H9 (cell line): Measurements from ENCODE around the gene R3HCC1L. TPM values are rescaled to one million over a fixed set of nuclear protein-coding genes. Genes with fewer than 3 reads are reported as not detected.

Experiments
- DNase-seq: peaks from one replicate; pipeline ENCODE4 v3.0.0-alpha.2; 2017
- H2AFZ ChIP-seq: one replicate; pipeline ENCODE4 v1.6.1; 2013; ENCODE audit warnings: mild to moderate bottlenecking, low read length, control low read depth, moderate library complexity
- H2AK5ac ChIP-seq: 2 replicates; pipeline ENCODE4 v1.6.1; 2013; ENCODE audit warnings: low read length, control low read depth, mixed read lengths; ENCODE audit not compliant: insufficient read length
- H2BK120ac ChIP-seq: one replicate; pipeline ENCODE4 v1.6.1; 2013; ENCODE audit warnings: low read depth, mild to moderate bottlenecking, low read length, control low read depth, inconsistent platforms; ENCODE audit not compliant: poor library complexity, severe bottlenecking
- H2BK12ac ChIP-seq: 2 replicates; pipeline ENCODE4 v1.6.1; 2013; ENCODE audit warnings: low read length, control low read depth, mixed read lengths, low read depth; ENCODE audit not compliant: insufficient read length
- H2BK15ac ChIP-seq: 2 replicates; pipeline ENCODE4 v1.6.1; 2013; ENCODE audit warnings: low read depth, low read length, control low read depth
- H2BK20ac ChIP-seq: one replicate; pipeline ENCODE4 v1.6.1; 2013; ENCODE audit warnings: low read depth, mild to moderate bottlenecking, low read length, control low read depth, inconsistent platforms; ENCODE audit not compliant: poor library complexity, severe bottlenecking
- H2BK5ac ChIP-seq: 2 replicates; pipeline ENCODE4 v1.6.1; 2013; ENCODE audit warnings: low read length, control low read depth, mixed read lengths; ENCODE audit not compliant: insufficient read length
- H3K14ac ChIP-seq: 2 replicates; pipeline ENCODE4 v1.6.1; 2013; ENCODE audit warnings: low read length, control low read depth; ENCODE audit not compliant: insufficient read depth
- H3K18ac ChIP-seq: 2 replicates; pipeline ENCODE4 v1.6.1; 2013; ENCODE audit warnings: low read depth, mild to moderate bottlenecking, mixed read lengths, low read length, control low read depth; ENCODE audit not compliant: insufficient read length
- H3K23ac ChIP-seq: 2 replicates; pipeline ENCODE4 v1.6.1; 2013; ENCODE audit warnings: low read length, control low read depth, mixed read lengths, low read depth; ENCODE audit not compliant: insufficient read length
- H3K23me2 ChIP-seq: 2 replicates; pipeline ENCODE4 v1.6.1; 2013; ENCODE audit warnings: low read depth, mild to moderate bottlenecking, mixed read lengths, low read length, control low read depth; ENCODE audit not compliant: insufficient read length, poor library complexity, severe bottlenecking
- H3K27ac ChIP-seq: 2 replicates; pipeline ENCODE4 v1.5.1; 2013; ENCODE audit warnings: low read length, control low read depth, mixed read lengths, low read depth; ENCODE audit not compliant: insufficient read length
- H3K27me3 ChIP-seq: 2 replicates; pipeline ENCODE4 v1.6.1; 2013; ENCODE audit warnings: low read length, control low read depth, inconsistent platforms; ENCODE audit not compliant: insufficient read depth
- H3K4ac ChIP-seq: 2 replicates; pipeline ENCODE4 v1.6.1; 2013; ENCODE audit warnings: low read depth, mild to moderate bottlenecking, control low read depth, inconsistent platforms, low read length, moderate library complexity
- H3K4me1 ChIP-seq: 2 replicates; pipeline ENCODE4 v1.6.1; 2013; ENCODE audit warnings: low read length, control low read depth, inconsistent platforms; ENCODE audit not compliant: insufficient read depth
- H3K4me2 ChIP-seq: 2 replicates; pipeline ENCODE4 v1.6.1; 2013; ENCODE audit warnings: low read length, control low read depth, mixed read lengths; ENCODE audit not compliant: insufficient read length, insufficient read depth
- H3K56ac ChIP-seq: 2 replicates; pipeline ENCODE4 v1.6.1; 2013; ENCODE audit warnings: low read depth, mild to moderate bottlenecking, mixed read lengths, low read length, control low read depth; ENCODE audit not compliant: insufficient read length
- H3K79me1 ChIP-seq: 2 replicates; pipeline ENCODE4 v1.6.1; 2013; ENCODE audit warnings: low read depth, mild to moderate bottlenecking, moderate library complexity, low read length, control low read depth, inconsistent platforms; ENCODE audit not compliant: insufficient read depth, poor library complexity, severe bottlenecking
- H3K79me2 ChIP-seq: 2 replicates; pipeline ENCODE4 v1.6.1; 2013; ENCODE audit warnings: low read length, control low read depth, inconsistent platforms; ENCODE audit not compliant: insufficient read depth
- H3K9ac ChIP-seq: 2 replicates; pipeline ENCODE4 v1.6.1; 2013; ENCODE audit warnings: low read length, control low read depth, mixed read lengths; ENCODE audit not compliant: insufficient read length; ENCODE audit errors: extremely low read depth
- H3K9me3 ChIP-seq: one replicate; pipeline ENCODE4 v1.6.1; 2013; ENCODE audit warnings: low read depth, low read length, inconsistent platforms; ENCODE audit not compliant: control insufficient read depth
- H3T11ph ChIP-seq: one replicate; pipeline ENCODE4 v1.6.1; 2013; ENCODE audit warnings: mild to moderate bottlenecking, low read length, control low read depth, inconsistent platforms
- H4K20me1 ChIP-seq: one replicate; pipeline ENCODE4 v1.6.1; 2013; ENCODE audit not compliant: control insufficient read depth, insufficient read length, insufficient read depth
- H4K5ac ChIP-seq: 2 replicates; pipeline ENCODE4 v1.6.1; 2013; ENCODE audit warnings: low read depth, mild to moderate bottlenecking, mixed read lengths, low read length, control low read depth; ENCODE audit not compliant: insufficient read length
- H4K8ac ChIP-seq: replicated peaks from 2 replicates; pipeline ENCODE4 v1.6.1; 2013; ENCODE audit warnings: low read length, control low read depth, mixed read lengths, low read depth; ENCODE audit not compliant: insufficient read length
- H4K91ac ChIP-seq: 2 replicates; pipeline ENCODE4 v1.6.1; 2013; ENCODE audit warnings: low read depth, mild to moderate bottlenecking, moderate library complexity, mixed read lengths, low read length, control low read depth; ENCODE audit not compliant: insufficient read length
- H3K27ac Mint-ChIP-seq, 3 experiments: 2 replicates in 2 of 3; 3 replicates in 1 of 3; pipeline ENCODE4 v1.8.0; 2020 to 2021; ENCODE audit warnings: mixed read lengths in 3 of 3, mild to moderate bottlenecking in 1 of 3, moderate library complexity in 1 of 3
- H3K27me3 Mint-ChIP-seq: 2 replicates; pipeline ENCODE4 v1.8.0; 2021; ENCODE audit warnings: low read depth, mild to moderate bottlenecking, moderate library complexity, mixed read lengths
- H3K36me3 Mint-ChIP-seq, 3 experiments: 2 replicates in 2 of 3; 3 replicates in 1 of 3; pipeline ENCODE4 v1.8.0; 2020 to 2021; ENCODE audit warnings: low read depth in 3 of 3, mixed read lengths in 3 of 3; ENCODE audit not compliant: insufficient read depth in 1 of 3
- H3K4me1 Mint-ChIP-seq, 2 experiments: 2 replicates each; pipeline ENCODE4 v1.8.0; 2020; ENCODE audit warnings: mixed read lengths in 2 of 2
- H3K4me3 Mint-ChIP-seq, 2 experiments: 2 replicates in 1 of 2; 3 replicates in 1 of 2; pipeline ENCODE4 v1.8.0; 2020 to 2021; ENCODE audit warnings: mild to moderate bottlenecking in 2 of 2, mixed read lengths in 2 of 2, moderate library complexity in 1 of 2
- H3K9me3 Mint-ChIP-seq, 2 experiments: 2 replicates in 1 of 2; 3 replicates in 1 of 2; pipeline ENCODE4 v1.8.0; 2020; ENCODE audit warnings: mild to moderate bottlenecking in 2 of 2, mixed read lengths in 2 of 2, moderate library complexity in 1 of 2
- CTCF ChIP-seq: fragments of 200-600 bp; sonication (generic); conservative IDR thresholded peaks from 3 replicates; pipeline ENCODE4 v1.8.0; 2021; ENCODE audit warnings: antibody characterized with exemption, mild to moderate bottlenecking
- WGBS: extraction: QIAGEN DNeasy Blood & Tissue Kit; methylation state at CpG from one replicate; pipeline ENCODE4 v1.1.7; 2013; ENCODE audit warnings: missing lambda C conversion rate, low lambda C conversion rate, mixed read lengths; ENCODE audit not compliant: insufficient read length; ENCODE audit errors: extremely low coverage; 5-methylcytosine and 5-hydroxymethylcytosine counted together
- total RNA-seq: library from RNA; stranded (reverse); gene quantifications from 2 replicates; pipeline ENCODE4 v1.2.1, GENCODE V29; 2021

Gene R3HCC1L
- total RNA-seq, 1 experiment from 2014 or later: 18.5 TPM

DNA sequence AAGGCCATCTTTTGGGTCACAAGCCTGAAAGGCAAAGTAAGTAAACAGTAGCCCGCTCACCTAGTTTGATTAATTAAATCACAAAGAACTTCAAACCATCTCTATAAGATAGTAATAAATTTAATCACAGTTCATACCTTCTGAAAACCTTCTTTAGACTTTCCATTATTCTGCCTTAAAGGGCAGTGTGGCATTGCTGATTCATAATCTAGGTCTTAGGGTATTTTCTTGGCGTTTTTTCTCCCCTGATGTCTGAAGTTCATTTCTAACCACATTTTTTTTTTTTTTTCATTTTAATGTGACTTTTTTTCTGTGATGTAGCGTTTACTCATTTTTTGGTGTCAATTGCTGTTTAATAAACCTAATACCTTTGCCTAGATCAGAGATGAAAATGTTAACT, 106.1 kb downstream of the R3HCC1L start:
- Histone ChIP-seq H3K56ac (no peak overlapping the region), H4K8ac (no peak overlapping the region), H3K79me1 (no peaks in the 10 kb centered on the region), H2BK15ac (no peak overlapping the region), H2BK20ac (no peak overlapping the region), H3K23ac (no peak overlapping the region), H3K79me2 (no peaks in the 10 kb centered on the region), H3K9ac (no peak overlapping the region), H3K14ac (no peak overlapping the region), H4K20me1 (no peaks in the 10 kb centered on the region), H3K9me3 (no peaks in the 10 kb centered on the region), H3K27ac (no peak overlapping the region), H2BK120ac (no peak overlapping the region), H3K18ac (no peak overlapping the region), H3K23me2 (no peaks in the 10 kb centered on the region), H4K5ac (no peak overlapping the region), H3K27me3 (no peaks in the 10 kb centered on the region), H3K4ac (no peak overlapping the region), H3K4me1 (no peaks in the 10 kb centered on the region), H2AK5ac (no peak overlapping the region), H3K4me2 (no peak overlapping the region), H2BK12ac (no peak overlapping the region), H2BK5ac (no peak overlapping the region), H3T11ph (no peak overlapping the region), H4K91ac (no peak overlapping the region), H2AFZ (no peak overlapping the region)
- Mint-ChIP-seq H3K36me3 (peaks cover 3 to 24% (median 11%) of the 10 kb centered on the region in 3 experiments; a peak in 6 of 7 replicates), H3K27ac (no peak overlapping the region), H3K9me3 (no peaks in the 10 kb centered on the region), H3K4me3 (no peak overlapping the region), H3K27me3 (no peaks in the 10 kb centered on the region), H3K4me1 (no peaks in the 10 kb centered on the region)
- DNase-seq: no peak
- no CpG with 5 or more reads among the region's 3 CpGs for WGBS
- TF ChIP-seq CTCF: no peak
